Suprapubic skin (tissue), 4 donors: ENCODE measurements around the gene SH3TC1. TPM values are rescaled to one million over a fixed set of nuclear protein-coding genes. Genes with fewer than 3 reads are reported as not detected.

Experiments used
- DNase-seq, 2 donors: peaks; one replicate each; pipeline ENCODE4 v3.0.0-alpha.2; 2019; ENCODE audit warnings: low spot score in 2 of 2
- H3K27ac ChIP-seq: fragments of 200-600 bp; sonication (generic); one replicate; pipeline ENCODE4 v1.5.1; 2019
- H3K27me3 ChIP-seq: fragments of 200-600 bp; sonication (generic); one replicate; pipeline ENCODE4 v1.5.1; 2019
- H3K36me3 ChIP-seq: fragments of 200-600 bp; sonication (generic); one replicate; pipeline ENCODE4 v1.5.1; 2019
- H3K4me1 ChIP-seq: fragments of 200-600 bp; sonication (generic); one replicate; pipeline ENCODE4 v1.5.1; 2019
- H3K4me3 ChIP-seq: fragments of 200-600 bp; sonication (generic); one replicate; pipeline ENCODE4 v1.5.1; 2019; ENCODE audit warnings: mild to moderate bottlenecking
- H3K9me3 ChIP-seq: fragments of 200-600 bp; sonication (generic); one replicate; pipeline ENCODE4 v1.5.1; 2019
- EP300 ChIP-seq: sonication (generic); formaldehyde crosslinking; IDR thresholded peaks from one replicate; pipeline ENCODE4 v1.6.1; 2017; ENCODE audit warnings: antibody characterized with exemption
- POLR2A ChIP-seq, 2 donors: fragments of 450-650 bp; IDR thresholded peaks; one replicate each; pipeline ENCODE4 v1.6.1; 2017; ENCODE audit warnings: antibody characterized with exemption in 2 of 2, mild to moderate bottlenecking in 2 of 2, moderate library complexity in 2 of 2
- POLR2AphosphoS5 ChIP-seq, 3 donors: sonication (generic); formaldehyde crosslinking; IDR thresholded peaks; one replicate each; pipeline ENCODE4 v1.6.1; 2017; ENCODE audit warnings: antibody characterized with exemption in 3 of 3
- WGBS: methylation state at CpG from one replicate; pipeline ENCODE4 v1.1.5; 2018; 5-methylcytosine and 5-hydroxymethylcytosine counted together
- total RNA-seq, 4 donors: library from RNA; depleted of rRNA; stranded (reverse); fragments of >200 nt; gene quantifications; one replicate each; pipeline ENCODE4 v1.1.0, GENCODE V29; 2016
- TF ChIP-seq, protein P1 (sequence below), 2 donors: fragments of 200-600 bp in 1 of 2; fragments of 450-650 bp in 1 of 2; sonication (generic) in 1 of 2; IDR thresholded peaks; one replicate each; pipeline ENCODE4 v1.5.1; 2016 to 2019; ENCODE audit warnings: antibody characterized with exemption in 2 of 2, mild to moderate bottlenecking in 1 of 2, moderate library complexity in 1 of 2

The SH3TC1 gene
- total RNA-seq, 4 donors from 2014 or later = 6.3 to 15.1 (median 9.9) TPM

DNA sequence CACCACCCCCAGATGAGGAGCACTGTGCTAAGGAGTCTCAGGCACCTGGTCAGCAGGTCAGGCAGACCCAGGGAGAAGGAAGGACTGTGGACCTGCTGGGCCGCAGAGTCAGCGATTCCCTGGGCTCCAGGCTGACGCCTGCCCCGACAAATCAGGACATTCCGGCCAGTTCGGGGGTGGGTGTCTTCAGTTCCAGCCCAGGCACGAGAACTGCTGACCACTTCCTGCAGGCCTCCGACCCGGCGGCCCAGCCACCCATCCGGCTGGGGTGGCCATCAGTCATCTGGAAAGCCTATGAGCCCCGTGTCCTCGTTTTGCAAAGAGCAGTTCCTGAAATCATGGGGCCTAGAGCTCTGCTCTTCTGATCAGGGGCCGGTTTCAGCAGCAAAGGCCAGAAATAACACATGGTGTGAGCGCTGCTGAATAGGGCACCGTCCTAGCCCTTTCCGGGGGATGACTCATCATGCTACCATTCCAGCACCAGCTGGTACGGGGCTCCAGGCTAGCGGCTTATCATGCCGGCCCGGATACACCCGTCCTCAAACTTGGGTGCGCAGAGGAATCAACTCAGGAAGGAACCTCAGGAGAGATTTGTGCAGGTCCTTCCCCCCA, 7.8 kb upstream of the SH3TC1 start:
- no peaks in the 10 kb centered on the region for H3K36me3 ChIP-seq
- H3K9me3 ChIP-seq = no peaks in the 10 kb centered on the region
- no peaks in the 10 kb centered on the region for H3K27me3 ChIP-seq
- H3K4me3 ChIP-seq = no peak overlapping the region
- 57% methylated on average over 11 of the region's 23 CpGs for WGBS
- peaks cover 64% of the 10 kb centered on the region for H3K4me1 ChIP-seq
- DNase-seq = peak in 1 of 2 donors; percentile 86
- TF ChIP-seq POLR2AphosphoS5 (IDR thresholded peaks at IDR 0.05) (peak in 1 of 3 donors; percentile 21), EP300 (no peak)
- peak overlapping the region; percentile 68 for H3K27ac ChIP-seq

DNA sequence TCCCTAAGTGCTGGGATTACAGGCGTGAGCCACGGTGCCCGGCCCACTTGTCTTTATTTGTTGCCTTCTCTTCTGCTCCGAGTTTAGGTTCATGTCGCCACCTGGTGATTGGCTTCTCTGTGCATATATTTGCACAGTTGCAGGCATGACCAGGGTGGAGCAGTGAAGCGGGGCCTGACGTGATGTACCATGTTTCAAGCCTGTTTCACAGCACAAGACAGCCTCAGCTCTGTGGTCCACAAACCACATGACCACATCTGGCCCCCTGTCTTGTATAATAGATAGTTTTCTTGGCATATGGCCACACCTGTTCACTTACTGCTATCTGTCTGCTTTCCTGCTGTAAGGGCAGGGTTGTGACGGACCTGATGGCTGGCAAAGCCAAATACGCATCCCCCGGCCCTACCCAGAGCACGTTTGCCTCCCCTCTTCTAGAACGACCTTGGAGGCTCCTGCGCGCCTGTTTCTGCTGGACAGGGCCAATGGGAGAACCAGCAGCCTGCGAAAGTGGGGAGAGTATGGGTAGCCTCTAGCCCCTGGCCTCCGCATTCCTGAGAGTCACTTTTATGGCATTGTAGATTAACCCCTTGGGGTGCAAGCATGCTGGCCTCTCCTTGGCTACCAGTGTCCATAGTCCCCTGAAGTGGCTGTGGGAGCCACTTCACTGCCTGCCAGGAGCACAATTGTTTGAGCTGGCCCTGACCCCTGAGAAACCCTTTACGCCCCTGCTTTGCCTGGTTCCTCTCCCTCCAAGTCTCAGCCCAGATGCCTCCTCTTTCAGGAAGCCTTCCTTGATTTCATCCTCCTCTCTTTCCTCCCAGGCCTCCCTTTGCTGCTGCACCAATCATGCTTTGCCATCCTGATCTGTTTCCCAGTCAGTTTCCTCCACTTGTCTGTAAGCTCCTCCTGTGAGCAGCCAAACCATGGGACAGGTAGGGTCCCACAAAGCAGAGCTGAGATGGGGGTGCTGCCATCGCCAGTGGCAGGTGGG, 6.0 kb upstream of the SH3TC1 start:
- no peaks in the 10 kb centered on the region for H3K36me3 ChIP-seq
- no peak for TF ChIP-seq POLR2A (IDR thresholded peaks at IDR 0.05)
- TF ChIP-seq, protein P1, sequence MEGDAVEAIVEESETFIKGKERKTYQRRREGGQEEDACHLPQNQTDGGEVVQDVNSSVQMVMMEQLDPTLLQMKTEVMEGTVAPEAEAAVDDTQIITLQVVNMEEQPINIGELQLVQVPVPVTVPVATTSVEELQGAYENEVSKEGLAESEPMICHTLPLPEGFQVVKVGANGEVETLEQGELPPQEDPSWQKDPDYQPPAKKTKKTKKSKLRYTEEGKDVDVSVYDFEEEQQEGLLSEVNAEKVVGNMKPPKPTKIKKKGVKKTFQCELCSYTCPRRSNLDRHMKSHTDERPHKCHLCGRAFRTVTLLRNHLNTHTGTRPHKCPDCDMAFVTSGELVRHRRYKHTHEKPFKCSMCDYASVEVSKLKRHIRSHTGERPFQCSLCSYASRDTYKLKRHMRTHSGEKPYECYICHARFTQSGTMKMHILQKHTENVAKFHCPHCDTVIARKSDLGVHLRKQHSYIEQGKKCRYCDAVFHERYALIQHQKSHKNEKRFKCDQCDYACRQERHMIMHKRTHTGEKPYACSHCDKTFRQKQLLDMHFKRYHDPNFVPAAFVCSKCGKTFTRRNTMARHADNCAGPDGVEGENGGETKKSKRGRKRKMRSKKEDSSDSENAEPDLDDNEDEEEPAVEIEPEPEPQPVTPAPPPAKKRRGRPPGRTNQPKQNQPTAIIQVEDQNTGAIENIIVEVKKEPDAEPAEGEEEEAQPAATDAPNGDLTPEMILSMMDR (IDR thresholded peaks at IDR 0.05) = peak in 1 of 2 donors; percentile 17
- 52% methylated on average over 17 of the region's 18 CpGs for WGBS
- no peak overlapping the region for H3K27ac ChIP-seq
- no peak overlapping the region for H3K4me3 ChIP-seq
- DNase-seq = no peak
- peaks cover 68% of the 10 kb centered on the region for H3K4me1 ChIP-seq
- no peaks in the 10 kb centered on the region for H3K27me3 ChIP-seq
- H3K9me3 ChIP-seq = no peaks in the 10 kb centered on the region

DNA sequence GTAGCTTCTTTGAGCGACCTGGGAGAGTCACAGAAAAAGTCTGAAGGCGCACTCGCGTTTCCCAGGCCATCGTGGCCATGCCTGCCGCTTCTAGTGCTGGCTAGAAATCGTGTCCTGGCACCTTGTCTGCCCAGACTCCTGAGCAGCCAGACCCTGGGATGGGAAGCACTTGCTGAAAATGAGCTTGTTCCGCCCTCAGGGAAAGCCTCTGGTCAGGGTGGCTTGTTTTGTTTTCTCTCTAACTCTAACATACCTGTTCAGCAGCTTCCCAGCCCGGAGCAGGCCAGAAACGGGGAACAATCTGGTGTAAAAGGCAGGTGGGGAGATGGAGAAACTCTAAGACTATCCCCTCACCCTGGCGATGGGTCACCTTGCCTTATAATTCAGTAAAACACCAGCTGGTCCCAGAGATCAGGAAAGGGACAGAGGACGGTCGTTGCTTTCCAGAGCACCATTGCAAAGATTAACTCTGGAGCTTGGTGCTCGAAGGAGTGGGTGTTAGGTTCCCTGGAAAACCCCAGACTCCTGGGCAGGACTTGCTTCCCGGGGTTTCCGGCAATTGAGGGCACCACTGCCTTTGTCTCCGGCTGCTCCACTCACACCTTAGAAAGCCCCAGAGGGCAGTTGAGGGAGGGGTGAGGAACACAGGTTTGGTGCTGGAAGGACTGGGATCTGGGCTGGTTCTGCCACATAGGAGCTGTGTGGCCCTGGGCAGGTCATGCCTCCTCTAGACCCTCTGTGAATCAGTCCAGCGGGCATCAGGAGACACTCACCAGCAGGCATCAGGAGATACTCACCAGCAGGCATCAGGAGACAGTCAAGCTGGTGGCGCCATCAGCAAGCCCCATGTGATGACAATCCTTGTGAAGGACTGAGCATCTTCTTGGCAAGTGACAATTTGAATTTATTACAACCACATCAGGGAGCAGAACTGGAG, 4.5 kb upstream of the SH3TC1 start:
- WGBS = 63% methylated on average over 18 of the region's 19 CpGs
- peaks cover 68% of the 10 kb centered on the region for H3K4me1 ChIP-seq
- no peaks in the 10 kb centered on the region for H3K27me3 ChIP-seq
- H3K9me3 ChIP-seq = no peaks in the 10 kb centered on the region
- no peak for DNase-seq
- no peaks in the 10 kb centered on the region for H3K36me3 ChIP-seq
- no peak overlapping the region for H3K27ac ChIP-seq
- TF ChIP-seq EP300 = no peak
- TF ChIP-seq, protein P1 (IDR thresholded peaks at IDR 0.05) = no peak
- TF ChIP-seq POLR2AphosphoS5 (IDR thresholded peaks at IDR 0.05) = no peak
- no peak for TF ChIP-seq POLR2A (IDR thresholded peaks at IDR 0.05)
- H3K4me3 ChIP-seq = no peak overlapping the region

DNA sequence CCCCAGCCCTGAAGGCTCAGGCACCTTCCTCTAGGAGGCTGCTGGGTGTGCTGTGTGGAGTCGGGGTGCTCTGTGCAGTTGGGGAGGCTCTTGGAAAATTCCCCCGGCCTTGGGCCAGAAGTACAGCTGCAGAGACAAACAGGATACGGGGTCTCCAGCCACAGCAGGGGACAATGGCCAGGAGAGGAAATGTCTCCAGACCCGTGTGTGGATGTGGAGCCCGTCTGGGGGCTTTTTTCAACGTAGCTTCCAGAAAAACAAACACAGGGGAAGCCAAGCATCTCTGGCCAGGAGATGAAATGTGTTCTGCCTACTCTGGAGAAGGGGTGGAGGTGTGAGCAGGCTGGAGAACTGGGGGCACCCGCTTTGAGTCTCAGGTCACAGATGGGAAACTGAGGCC, 3.7 kb upstream of the SH3TC1 start:
- no peak overlapping the region for H3K4me3 ChIP-seq
- peaks cover 68% of the 10 kb centered on the region for H3K4me1 ChIP-seq
- no peak overlapping the region for H3K27ac ChIP-seq
- no peak for TF ChIP-seq POLR2A (IDR thresholded peaks at IDR 0.05)
- no peak for TF ChIP-seq POLR2AphosphoS5 (IDR thresholded peaks at IDR 0.05)
- TF ChIP-seq EP300 = no peak
- TF ChIP-seq, protein P1 (IDR thresholded peaks at IDR 0.05) = no peak
- 57% methylated on average over 5 of the region's 7 CpGs for WGBS
- H3K9me3 ChIP-seq = no peaks in the 10 kb centered on the region
- no peak for DNase-seq
- H3K27me3 ChIP-seq = no peaks in the 10 kb centered on the region
- H3K36me3 ChIP-seq = no peaks in the 10 kb centered on the region

DNA sequence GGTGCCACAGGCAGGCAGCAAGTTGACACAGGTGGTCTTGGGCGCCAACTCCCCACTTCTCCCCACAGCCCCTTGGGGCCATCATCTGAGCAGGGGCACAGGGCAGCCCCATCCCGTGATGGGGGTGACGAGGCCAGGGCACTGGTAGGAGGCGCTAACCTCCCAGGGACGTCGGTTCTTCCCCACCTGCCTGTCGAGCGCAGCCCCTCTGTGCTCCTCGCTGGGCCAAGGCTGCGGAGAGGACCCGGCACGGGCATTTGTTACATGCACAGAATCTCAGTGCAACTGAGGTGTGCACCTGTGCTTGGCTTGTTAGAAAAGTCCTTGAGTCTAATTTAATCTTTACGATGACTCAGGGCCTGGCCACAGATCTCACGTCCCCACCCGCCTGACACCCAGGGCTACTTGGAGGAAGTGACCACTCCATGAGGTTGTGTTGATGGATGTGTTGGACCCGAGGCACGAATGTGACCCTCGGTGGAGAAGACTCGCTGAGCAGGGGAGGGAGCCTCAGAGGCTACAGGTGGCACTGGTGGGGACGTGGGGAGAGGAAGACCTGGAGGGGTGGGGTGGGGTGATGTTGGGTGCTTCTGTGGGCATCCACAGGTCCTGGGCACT, 3.1 kb upstream of the SH3TC1 start:
- no peaks in the 10 kb centered on the region for H3K36me3 ChIP-seq
- TF ChIP-seq, protein P1 (IDR thresholded peaks at IDR 0.05) = no peak
- no peak for TF ChIP-seq POLR2A (IDR thresholded peaks at IDR 0.05)
- no peak for TF ChIP-seq POLR2AphosphoS5 (IDR thresholded peaks at IDR 0.05)
- TF ChIP-seq EP300 = no peak
- H3K4me3 ChIP-seq = no peak overlapping the region
- H3K9me3 ChIP-seq = no peaks in the 10 kb centered on the region
- peaks cover 68% of the 10 kb centered on the region for H3K4me1 ChIP-seq
- H3K27me3 ChIP-seq = no peaks in the 10 kb centered on the region
- DNase-seq = no peak
- 79% methylated on average over 17 of the region's 20 CpGs for WGBS
- no peak overlapping the region for H3K27ac ChIP-seq
